AG20443 (cell line): ENCODE data around the gene MOK.
"Not testable (repeated sequence)": the region's sequence is repeated elsewhere in the genome, so short reads cannot be mapped to it uniquely, and the experiment has no call there.

Experiments used
- DNase-seq: peaks from one replicate; pipeline ENCODE4 v3.0.0; 2012; ENCODE audit warnings: low spot score, mixed read lengths

Gene MOK, protein sequence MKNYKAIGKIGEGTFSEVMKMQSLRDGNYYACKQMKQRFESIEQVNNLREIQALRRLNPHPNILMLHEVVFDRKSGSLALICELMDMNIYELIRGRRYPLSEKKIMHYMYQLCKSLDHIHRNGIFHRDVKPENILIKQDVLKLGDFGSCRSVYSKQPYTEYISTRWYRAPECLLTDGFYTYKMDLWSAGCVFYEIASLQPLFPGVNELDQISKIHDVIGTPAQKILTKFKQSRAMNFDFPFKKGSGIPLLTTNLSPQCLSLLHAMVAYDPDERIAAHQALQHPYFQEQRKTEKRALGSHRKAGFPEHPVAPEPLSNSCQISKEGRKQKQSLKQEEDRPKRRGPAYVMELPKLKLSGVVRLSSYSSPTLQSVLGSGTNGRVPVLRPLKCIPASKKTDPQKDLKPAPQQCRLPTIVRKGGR

DNA sequence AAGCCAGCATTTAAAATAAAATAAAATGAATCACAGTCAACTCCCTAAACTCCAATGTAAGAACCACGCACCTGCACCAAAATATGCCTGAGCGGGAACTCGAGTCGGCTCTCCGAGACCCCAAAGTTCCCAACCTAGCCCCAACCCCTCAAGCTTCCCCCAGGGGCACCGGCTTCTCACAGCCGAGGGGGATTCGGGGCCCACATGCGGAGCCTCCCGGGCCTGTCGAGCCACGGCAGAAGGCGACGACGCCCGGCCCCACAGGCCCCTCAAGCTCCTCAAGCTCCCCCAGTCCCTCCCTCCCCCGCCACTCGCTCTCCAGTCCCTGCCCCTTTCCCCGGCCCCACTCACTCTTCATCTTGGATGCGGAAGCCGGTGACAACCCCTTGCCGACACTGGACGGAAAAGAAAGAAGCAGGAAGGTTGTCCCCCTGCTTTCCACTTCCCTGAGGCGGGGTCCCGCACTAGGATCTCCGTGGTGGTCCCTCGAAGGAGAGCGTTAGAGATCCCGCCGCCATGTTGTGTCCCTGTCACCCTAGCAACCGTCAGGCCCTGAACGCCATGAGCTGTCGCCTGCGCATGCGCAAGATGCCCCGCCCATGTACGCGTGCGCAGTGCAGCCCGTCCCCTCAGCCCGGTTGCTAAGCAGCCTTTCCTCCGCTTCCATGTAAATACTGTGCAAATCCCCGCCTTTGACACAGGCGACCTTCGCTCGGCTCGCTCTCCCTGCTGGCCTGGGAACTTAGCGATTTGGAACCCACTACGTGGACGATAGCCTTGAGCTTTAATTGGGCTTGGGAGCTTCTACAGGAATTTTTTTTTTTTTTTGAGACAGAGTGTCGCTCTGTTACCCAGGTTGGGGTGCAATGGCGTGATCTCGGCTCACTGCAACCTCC is at the start of gene MOK:
Gene MOK (minus strand): TSS at position 554 of the 896 bp plus-strand sequence. CDS start 196 bp downstream, at position 358.
- peak; percentile 99 for DNase-seq

DNA sequence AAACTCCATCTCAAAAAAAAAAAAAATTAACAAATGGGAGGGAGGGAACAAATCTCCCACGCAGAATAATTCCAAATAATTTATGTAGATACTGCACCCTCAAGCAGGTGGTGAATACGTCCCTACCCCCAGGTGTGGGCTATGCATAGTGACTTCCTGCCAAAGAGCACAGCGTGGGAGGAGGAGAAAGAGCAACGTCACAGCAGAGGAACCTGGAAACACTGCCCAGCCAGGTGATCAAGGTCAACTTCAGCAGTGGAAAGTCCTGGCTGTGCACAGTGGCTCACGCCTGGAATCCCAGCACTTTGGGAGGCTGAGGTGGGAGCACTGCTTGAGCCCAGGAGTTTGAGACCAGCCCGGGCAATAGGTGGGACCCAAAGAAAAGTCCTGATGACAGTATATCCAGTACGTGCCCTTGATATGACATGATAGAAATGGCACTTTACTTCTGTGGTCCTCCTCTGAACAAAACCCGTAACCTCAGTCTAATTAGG is 48.2 kb upstream of the MOK start:
- no peak for DNase-seq

DNA sequence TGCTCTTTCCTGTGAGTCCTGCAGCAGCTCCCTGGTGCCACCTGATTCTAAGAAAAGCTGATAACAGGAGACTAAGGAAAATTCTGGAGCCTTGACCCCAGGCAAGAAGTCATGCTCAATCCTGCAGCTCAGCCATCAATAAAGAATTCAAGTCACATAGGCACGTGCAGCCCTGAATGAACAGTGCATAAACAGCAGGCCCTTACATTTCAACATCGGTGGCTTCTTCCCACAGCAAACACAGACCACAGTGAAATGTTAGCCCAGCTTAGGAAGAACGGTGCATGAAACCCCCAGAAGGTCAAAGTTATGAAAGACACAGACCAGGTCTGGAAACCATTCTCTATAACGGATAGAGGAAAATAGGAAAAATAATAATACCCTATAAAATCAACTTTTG is 47.2 kb upstream of the MOK start:
- DNase-seq: no peak

GRCh38 chr14:102351593-102351992 is 46.6 kb upstream of the MOK start:
- not testable (repeated sequence) for DNase-seq

DNA sequence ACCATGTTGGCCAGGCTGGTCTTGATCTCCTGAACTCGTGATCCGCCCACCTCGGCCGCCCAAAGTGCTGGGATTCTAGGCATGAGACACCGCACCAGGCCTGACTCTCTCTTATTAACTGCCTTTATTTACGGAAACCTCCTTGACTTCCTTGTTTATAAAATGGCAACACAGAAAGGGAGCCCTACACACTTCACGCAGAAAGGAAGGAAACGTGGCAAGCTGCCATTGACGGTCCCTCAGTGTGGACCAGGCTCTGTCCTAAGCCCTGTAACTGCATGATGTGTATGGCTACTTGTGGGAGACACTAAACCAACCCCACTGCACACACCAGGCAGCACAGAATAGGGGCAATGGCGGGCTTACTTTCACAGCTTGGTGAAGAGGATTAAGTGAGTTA is 46.1 kb upstream of the MOK start:
- DNase-seq: no peak

GRCh38 chr14:102348376-102348775 is 43.4 kb upstream of the MOK start:
- DNase-seq: no peak

DNA sequence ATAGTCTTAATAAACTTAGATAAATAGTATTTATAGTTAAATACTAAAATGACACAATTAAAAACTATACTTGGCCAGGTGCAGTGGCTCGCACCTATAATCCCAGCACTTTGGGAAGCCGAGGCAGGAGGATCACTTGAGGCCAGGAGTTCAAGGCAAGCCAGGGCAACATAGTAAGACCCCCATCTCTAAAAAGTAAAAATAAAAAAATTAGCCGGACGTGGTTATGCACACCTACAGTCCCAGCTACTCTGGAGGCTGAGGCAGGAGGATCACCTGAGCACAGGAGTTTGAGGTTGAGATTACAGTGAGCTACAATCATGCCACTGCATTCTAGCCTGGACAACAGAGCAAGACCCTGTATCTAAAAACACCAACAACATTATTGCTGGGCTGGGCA is 41.7 kb upstream of the MOK start:
- no peak for DNase-seq

DNA sequence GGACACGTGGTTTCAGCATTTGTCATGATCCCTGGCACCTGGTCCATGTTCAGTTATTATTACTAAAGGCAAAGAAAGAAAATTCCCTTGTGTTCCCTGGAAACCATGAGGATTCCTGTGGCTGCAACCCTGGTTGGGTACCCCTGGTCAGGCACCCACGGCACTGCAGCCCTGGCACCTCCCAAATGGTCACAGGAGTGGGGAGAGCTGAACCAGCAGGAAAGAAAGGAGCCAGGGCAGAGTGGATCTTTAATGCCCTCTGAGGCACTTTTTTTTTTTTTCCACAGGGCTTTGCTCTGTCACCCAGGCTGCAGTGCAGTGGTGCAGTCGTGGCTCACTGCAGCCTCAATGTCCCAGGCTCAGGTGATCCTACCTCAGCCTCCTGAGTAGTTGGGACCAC is 40.3 kb upstream of the MOK start:
- no peak for DNase-seq

DNA sequence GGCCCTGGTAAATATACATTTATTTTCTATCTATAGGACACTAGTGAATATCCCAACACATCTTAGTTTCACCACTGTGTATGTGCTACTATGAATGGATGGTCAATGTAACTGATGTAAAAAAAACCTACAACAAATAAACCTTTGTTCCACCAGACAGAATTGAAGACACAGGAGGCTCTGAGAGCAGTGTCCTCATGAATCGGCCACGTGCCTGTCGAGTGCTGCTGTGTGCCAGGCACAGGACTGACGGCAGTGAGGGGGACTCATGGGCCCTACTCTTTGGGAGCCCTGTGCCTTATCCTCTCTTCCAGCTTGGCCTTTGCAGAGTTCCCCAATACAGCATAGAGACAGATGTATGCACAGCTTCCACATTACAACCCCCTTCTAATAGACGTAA is 39.5 kb upstream of the MOK start:
- no peak for DNase-seq

GRCh38 chr14:102344084-102344483 is 39.1 kb upstream of the MOK start:
- no peak for DNase-seq

- DNase-seq: no peak
Measured at GRCh38 chr14:102342238-102342637, 37.3 kb upstream of the MOK start.

- no peak for DNase-seq
Measured at GRCh38 chr14:102341566-102341965, 36.6 kb upstream of the MOK start.

GRCh38 chr14:102338724-102339123 is 33.8 kb upstream of the MOK start:
- DNase-seq: no peak

GRCh38 chr14:102335163-102335562 is 30.2 kb upstream of the MOK start:
- no peak for DNase-seq

GRCh38 chr14:102333795-102334705 is 29.1 kb upstream of the MOK start:
- no peak for DNase-seq

DNA sequence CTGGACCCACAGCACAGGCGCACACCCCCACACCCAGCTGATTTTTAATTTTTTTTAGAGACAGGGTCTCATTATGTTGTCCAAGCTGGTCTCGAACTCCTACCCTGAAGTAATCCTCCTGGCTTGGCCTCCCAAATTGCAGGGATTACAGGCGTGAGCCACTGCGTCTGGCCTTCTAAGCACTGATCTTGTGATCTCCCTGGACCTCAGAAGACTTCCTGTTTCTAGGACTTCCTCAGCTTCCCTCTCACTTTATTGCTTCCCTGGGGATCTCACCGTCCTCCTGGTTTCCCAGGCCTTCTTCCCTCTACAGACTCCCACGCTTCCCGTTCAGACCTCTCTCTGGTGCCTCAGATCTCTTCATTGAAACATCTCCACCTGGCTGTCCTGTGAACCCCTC is 28.4 kb upstream of the MOK start:
- DNase-seq: no peak

DNA sequence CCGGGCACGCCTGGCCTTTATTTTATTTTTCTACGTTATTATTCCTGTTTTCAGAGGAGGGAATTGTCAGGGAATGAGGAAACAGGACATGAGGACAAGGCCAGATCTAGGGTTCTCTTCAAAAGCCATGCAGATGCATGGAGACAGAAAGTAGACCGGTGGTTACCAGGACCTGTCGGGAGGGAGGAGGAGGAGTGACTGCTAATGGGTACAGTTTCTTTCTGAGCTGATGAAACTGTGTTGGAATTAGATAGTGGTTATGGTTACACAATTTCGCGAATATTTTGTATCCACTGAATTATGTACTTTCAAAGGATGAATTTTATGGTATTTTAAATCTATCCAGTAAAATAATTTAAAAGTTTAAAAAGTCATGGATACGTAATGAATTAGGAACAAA is 25.8 kb upstream of the MOK start:
- DNase-seq: no peak

GRCh38 chr14:102329381-102329780 is 24.4 kb upstream of the MOK start:
- DNase-seq: not testable (repeated sequence)

GRCh38 chr14:102326583-102326982 is 21.6 kb upstream of the MOK start:
- no peak for DNase-seq

GRCh38 chr14:102325791-102326345 is 20.9 kb upstream of the MOK start:
- DNase-seq: no peak

DNA sequence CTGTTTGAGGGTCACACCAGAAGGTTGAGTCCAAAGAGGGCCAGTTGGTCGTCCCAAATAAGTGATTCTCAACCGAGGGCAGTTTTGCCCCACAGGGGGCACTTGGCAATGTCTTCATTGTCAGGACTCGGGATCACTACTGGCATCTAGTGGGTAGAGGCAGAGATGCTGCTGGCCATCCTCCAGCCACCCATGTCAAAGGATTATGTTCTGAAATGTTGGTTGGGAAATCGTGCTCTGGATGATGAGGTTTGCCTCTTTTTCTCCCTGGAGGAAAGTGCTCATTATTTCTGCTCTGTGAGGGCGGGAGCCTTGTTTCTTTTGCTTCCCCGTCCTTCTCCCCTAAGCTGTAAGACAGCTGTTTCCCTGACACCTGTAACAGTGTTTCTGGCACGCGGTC is 18.1 kb upstream of the MOK start:
- DNase-seq: peak; percentile 73
